Pons (tissue), 1 donor: ENCODE results near the gene MTF2.

Source experiments
- DNase-seq: peaks from one replicate; pipeline ENCODE4 v3.0.0-alpha.2; 2016; ENCODE audit warnings: low spot score

MTF2 gene

GRCh38 chr1:93083979-93084378 is 4.9 kb downstream of the MTF2 start:
- no peak for DNase-seq

GRCh38 chr1:93087532-93087931 is 8.4 kb downstream of the MTF2 start:
- DNase-seq: no peak

- DNase-seq: no peak
These were observed 14.4 kb downstream of the MTF2 start for GRCh38 chr1:93093332-93094006.

- DNase-seq: no peak
These were observed 16.9 kb downstream of the MTF2 start for GRCh38 chr1:93095804-93096585.

GRCh38 chr1:93102142-93102541 is 23.1 kb downstream of the MTF2 start:
- no peak for DNase-seq

GRCh38 chr1:93106226-93106625 is 27.1 kb downstream of the MTF2 start:
- no peak for DNase-seq

- no peak for DNase-seq
These were observed 28.3 kb downstream of the MTF2 start for GRCh38 chr1:93107395-93107794.

GRCh38 chr1:93108335-93108734 is 29.3 kb downstream of the MTF2 start:
- DNase-seq: no peak

- DNase-seq: no peak
These were observed 30.5 kb downstream of the MTF2 start for GRCh38 chr1:93109578-93109977.

- DNase-seq: no peak
These were observed 32.0 kb downstream of the MTF2 start for GRCh38 chr1:93111065-93111464.

GRCh38 chr1:93111561-93111960 is 32.5 kb downstream of the MTF2 start:
- no peak for DNase-seq

- DNase-seq: no peak
These were observed 34.0 kb downstream of the MTF2 start for GRCh38 chr1:93113127-93113526.

GRCh38 chr1:93114391-93114790 is 35.3 kb downstream of the MTF2 start:
- no peak for DNase-seq

- DNase-seq: no peak
These were observed 41.5 kb downstream of the MTF2 start for GRCh38 chr1:93120614-93121013.

- DNase-seq: no peak
These were observed 44.2 kb downstream of the MTF2 start for GRCh38 chr1:93123201-93123783.

GRCh38 chr1:93124556-93125355 is 45.7 kb downstream of the MTF2 start:
- no peak for DNase-seq

GRCh38 chr1:93129507-93130099 is 50.5 kb downstream of the MTF2 start:
- no peak for DNase-seq

GRCh38 chr1:93132638-93133037 is 53.6 kb downstream of the MTF2 start:
- DNase-seq: no peak

- DNase-seq: no peak
These were observed 57.4 kb downstream of the MTF2 start for GRCh38 chr1:93136445-93136844.

GRCh38 chr1:93137604-93138292 is 58.7 kb downstream of the MTF2 start:
- DNase-seq: no peak

GRCh38 chr1:93140106-93140505 is 61.0 kb downstream of the MTF2 start:
- DNase-seq: no peak
